ENCODE results near the gene SDHB. TPM values are rescaled to one million over a fixed set of nuclear protein-coding genes. Genes with fewer than 3 reads are reported as not detected.
"Not testable (repeated sequence)": the region's sequence is repeated elsewhere in the genome, so short reads cannot be mapped to it uniquely, and the experiment has no call there.

The SDHB gene
- total RNA-seq, 2 donors from 2014 or later: 82.9 to 137 TPM

DNA sequence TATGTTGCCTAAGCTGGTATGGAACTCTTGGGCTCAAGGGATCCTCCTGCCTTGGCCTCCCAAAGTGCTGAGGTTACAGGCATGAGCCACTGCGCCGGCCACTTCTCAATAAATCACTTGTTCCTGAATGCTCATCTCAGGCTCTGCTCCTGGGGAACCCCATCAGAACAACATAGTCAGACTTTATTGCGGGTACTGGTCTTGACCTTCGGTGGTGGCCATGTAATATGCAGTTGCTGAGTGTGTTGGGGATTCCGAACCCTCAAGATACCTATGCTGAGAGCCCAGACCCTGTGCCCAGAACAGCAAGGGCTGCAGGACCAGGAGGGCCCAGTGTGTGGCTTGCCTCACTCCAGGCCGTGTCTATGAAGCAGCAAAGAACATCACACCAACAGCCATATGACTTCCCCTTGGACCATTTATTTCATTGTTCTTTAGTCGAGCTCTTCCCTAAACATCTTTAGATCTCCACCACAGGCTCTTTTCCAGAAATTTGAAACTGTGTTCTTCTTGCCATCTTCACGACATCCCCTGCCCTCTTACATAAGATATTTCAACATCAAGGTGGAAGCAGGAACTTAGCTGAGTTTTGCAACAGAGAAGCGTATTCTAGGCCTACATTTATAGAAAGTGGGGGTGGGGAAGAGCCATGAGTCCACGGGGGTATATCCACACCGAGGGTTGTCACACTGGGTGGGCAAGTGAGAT lies 12.7 kb upstream of the SDHB start:
- Mint-ChIP-seq H3K36me3 (ENCODE audit: low read depth) (no peaks in the 10 kb centered on the region), H3K9me3 (no peaks in the 10 kb centered on the region), H3K27ac (no peak overlapping the region), H3K27me3 (peaks cover 4% of the 10 kb centered on the region), H3K4me1 (no peaks in the 10 kb centered on the region), H3K4me3 (no peak overlapping the region)
- ATAC-seq (replicated peaks): no peak

DNA sequence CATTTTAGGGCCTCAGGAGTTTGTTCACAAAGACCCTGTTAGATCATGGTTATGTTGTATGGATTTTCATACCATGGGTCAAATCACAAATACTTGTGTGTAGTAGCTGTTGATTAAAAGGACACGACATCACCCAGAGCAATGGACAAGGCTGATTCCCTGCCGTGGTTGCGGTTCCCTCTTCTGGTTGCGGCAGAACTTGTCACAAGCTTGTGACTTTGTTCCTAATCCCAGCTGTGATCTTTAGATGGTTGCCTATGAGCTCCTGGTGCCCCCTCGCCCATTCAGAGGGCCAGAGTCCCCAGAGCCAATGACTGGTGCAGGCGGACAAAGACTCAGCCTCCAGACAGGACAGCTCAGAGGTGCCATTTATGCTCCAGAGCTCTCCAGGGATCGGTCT lies 11.8 kb upstream of the SDHB start:
- no peaks in the 10 kb centered on the region for H3K36me3 Mint-ChIP-seq (ENCODE audit: low read depth)
- no peak for ATAC-seq (replicated peaks)
- no peak overlapping the region for H3K4me3 Mint-ChIP-seq
- H3K27ac Mint-ChIP-seq: no peak overlapping the region
- peaks cover 4% of the 10 kb centered on the region for H3K27me3 Mint-ChIP-seq
- H3K9me3 Mint-ChIP-seq: no peaks in the 10 kb centered on the region
- no peaks in the 10 kb centered on the region for H3K4me1 Mint-ChIP-seq

DNA sequence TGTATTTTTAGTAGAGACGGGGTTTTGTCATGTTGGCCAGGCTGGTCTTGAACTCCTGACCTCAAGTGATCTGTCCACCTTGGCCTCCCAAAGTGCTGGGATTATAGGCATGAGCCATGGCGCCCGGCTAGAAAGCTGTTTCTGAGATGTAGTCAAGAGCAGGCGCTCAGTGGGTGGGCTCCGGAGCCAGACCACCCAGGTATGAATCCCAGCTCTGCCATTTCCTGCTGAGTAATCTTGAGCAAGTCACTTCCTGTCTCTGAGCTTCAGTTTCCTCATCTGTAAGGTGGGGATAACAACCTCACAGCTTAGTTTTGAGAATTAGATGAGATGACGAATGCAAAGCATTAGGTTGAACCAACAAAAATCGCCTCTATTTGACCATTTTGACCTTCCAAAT lies 8.9 kb upstream of the SDHB start:
- not testable (repeated sequence) for H3K9me3 Mint-ChIP-seq; H3K36me3 Mint-ChIP-seq (ENCODE audit: low read depth); H3K4me3 Mint-ChIP-seq; ATAC-seq (replicated peaks); H3K27me3 Mint-ChIP-seq; H3K4me1 Mint-ChIP-seq
- H3K27ac Mint-ChIP-seq: peak overlapping the region; percentile 50

DNA sequence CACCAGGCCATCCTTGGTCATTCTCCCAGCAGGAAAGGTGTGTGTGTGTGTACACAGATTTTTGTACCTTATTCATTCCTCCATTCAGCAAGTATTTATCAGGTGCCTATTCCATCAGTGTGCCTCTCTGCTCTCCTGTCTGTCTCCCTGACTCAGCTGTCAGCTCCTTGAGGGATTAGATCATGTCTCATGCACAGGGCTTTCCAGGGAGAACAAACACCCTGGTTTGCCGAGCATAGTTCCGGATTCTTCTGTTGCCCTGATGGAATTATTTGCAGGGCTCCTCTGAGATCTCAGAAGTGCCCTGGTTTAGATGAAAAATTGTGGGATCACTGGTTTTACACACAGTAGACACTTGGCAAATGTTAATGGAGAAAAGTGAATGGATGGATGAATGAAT lies 8.1 kb upstream of the SDHB start:
- Mint-ChIP-seq H3K4me1 (no peaks in the 10 kb centered on the region), H3K4me3 (no peak overlapping the region), H3K27ac (no peak overlapping the region), H3K9me3 (no peaks in the 10 kb centered on the region), H3K27me3 (no peaks in the 10 kb centered on the region), H3K36me3 (ENCODE audit: low read depth) (no peaks in the 10 kb centered on the region)
- ATAC-seq (replicated peaks): no peak

GRCh38 chr1:17061486-17061885 lies 7.7 kb upstream of the SDHB start:
- no peaks in the 10 kb centered on the region for H3K36me3 Mint-ChIP-seq (ENCODE audit: low read depth)
- no peaks in the 10 kb centered on the region for H3K27me3 Mint-ChIP-seq
- no peak overlapping the region for H3K4me3 Mint-ChIP-seq
- H3K27ac Mint-ChIP-seq: no peak overlapping the region
- no peaks in the 10 kb centered on the region for H3K4me1 Mint-ChIP-seq
- ATAC-seq (replicated peaks): no peak
- H3K9me3 Mint-ChIP-seq: no peaks in the 10 kb centered on the region

GRCh38 chr1:17060306-17060749 lies 6.5 kb upstream of the SDHB start:
- no peaks in the 10 kb centered on the region for H3K4me1 Mint-ChIP-seq
- H3K4me3 Mint-ChIP-seq: no peak overlapping the region
- no peaks in the 10 kb centered on the region for H3K27me3 Mint-ChIP-seq
- H3K27ac Mint-ChIP-seq: no peak overlapping the region
- no peaks in the 10 kb centered on the region for H3K36me3 Mint-ChIP-seq (ENCODE audit: low read depth)
- no peak for ATAC-seq (replicated peaks)
- H3K9me3 Mint-ChIP-seq: no peaks in the 10 kb centered on the region

- Mint-ChIP-seq H3K4me3 (no peak overlapping the region), H3K4me1 (no peaks in the 10 kb centered on the region), H3K9me3 (no peaks in the 10 kb centered on the region), H3K36me3 (ENCODE audit: low read depth) (no peaks in the 10 kb centered on the region), H3K27ac (no peak overlapping the region), H3K27me3 (no peaks in the 10 kb centered on the region)
- ATAC-seq (replicated peaks): peak; percentile 79
Observed at GRCh38 chr1:17059391-17060305, 5.8 kb upstream of the SDHB start.

DNA sequence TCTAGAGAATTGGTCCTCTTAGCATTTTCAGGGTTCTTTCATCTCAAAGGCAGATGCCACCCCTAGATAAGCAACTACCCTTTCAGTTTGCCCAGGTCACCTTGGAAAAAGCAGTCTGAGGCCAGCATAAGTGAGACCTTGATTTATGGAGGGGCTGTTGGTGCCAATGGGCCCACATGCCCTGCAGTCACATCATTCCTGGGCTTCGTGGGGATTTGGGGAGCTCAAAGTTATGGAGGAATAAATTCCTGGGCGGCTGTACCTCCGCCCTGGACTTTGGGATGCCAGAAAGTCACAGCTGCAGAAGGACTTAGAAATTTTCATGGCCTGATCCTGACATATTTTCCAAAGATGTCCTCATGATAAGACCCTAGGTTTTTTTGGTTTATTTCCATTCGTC lies 2.7 kb upstream of the SDHB start:
- Mint-ChIP-seq H3K36me3 (ENCODE audit: low read depth) (peaks cover 16% of the 10 kb centered on the region), H3K9me3 (no peaks in the 10 kb centered on the region), H3K27me3 (no peaks in the 10 kb centered on the region), H3K4me3 (no peak overlapping the region), H3K4me1 (peaks cover 5% of the 10 kb centered on the region), H3K27ac (no peak overlapping the region)
- ATAC-seq (replicated peaks): no peak

- H3K9me3 Mint-ChIP-seq: no peaks in the 10 kb centered on the region
- no peaks in the 10 kb centered on the region for H3K27me3 Mint-ChIP-seq
- peaks cover 24% of the 10 kb centered on the region for H3K36me3 Mint-ChIP-seq (ENCODE audit: low read depth)
- H3K4me3 Mint-ChIP-seq: peak overlapping the region; percentile 97
- no peak for ATAC-seq (replicated peaks)
- H3K27ac Mint-ChIP-seq: no peak overlapping the region
- H3K4me1 Mint-ChIP-seq: peaks cover 11% of the 10 kb centered on the region
Observed at GRCh38 chr1:17055801-17056200, 2.0 kb upstream of the SDHB start.

GRCh38 chr1:17053086-17053684 lies 647 bp downstream of the SDHB start:
- Mint-ChIP-seq H3K27ac (peak overlapping the region; percentile 95), H3K9me3 (no peaks in the 10 kb centered on the region), H3K27me3 (no peaks in the 10 kb centered on the region), H3K36me3 (ENCODE audit: low read depth) (peaks cover 35% of the 10 kb centered on the region), H3K4me1 (peaks cover 11% of the 10 kb centered on the region), H3K4me3 (peak overlapping the region; percentile 97)
- no peak for ATAC-seq (replicated peaks)

DNA sequence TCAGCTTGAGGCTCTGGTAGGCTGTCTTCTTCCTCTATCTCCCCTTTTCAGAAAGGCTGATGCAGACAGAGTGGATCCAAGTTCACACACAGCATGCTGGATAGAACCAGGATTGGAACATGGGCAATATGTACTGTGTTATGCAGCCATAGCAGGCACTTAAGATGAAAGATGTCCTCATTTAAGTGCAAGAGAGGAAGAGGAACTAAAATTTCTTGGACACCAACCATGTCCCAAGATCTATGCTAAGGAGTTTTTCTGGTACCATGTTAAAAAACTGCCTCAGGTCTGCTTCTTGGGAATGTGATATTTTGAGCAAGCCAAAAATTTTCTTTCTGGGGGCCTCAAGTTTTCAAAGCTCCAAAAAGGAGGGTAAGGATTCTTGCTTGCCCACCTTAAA lies 1.2 kb downstream of the SDHB start:
- Mint-ChIP-seq H3K27ac (no peak overlapping the region), H3K9me3 (no peaks in the 10 kb centered on the region)

DNA sequence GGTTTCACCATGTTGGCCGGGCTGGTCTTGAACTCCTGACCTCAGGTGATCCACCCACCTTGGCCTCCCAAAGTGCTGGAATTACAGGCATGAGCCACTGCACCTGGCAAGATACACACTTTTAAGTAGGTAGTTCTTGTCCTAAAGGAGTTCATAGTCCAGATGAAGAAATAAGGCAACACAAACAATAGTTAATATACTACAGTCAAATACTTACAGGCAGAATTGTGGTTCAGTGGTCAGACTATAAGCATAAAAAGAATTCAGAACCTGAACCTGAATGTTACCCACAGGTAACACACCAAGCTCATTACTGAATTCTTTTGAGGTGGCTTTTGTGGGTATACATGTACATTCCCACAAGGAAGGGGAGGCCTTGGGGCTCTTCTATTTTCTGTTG lies 1.8 kb downstream of the SDHB start:
- Mint-ChIP-seq H3K36me3 (ENCODE audit: low read depth) (peaks cover 35% of the 10 kb centered on the region), H3K4me3 (peak overlapping the region; percentile 97), H3K27me3 (no peaks in the 10 kb centered on the region), H3K9me3 (no peaks in the 10 kb centered on the region), H3K4me1 (peaks cover 11% of the 10 kb centered on the region), H3K27ac (no peak overlapping the region)
- no peak for ATAC-seq (replicated peaks)

More for the DNA sequence above, 1.2 kb downstream of the SDHB start:
- ATAC-seq (replicated peaks): no peak
- Mint-ChIP-seq H3K4me3 (peak overlapping the region; percentile 97), H3K27me3 (no peaks in the 10 kb centered on the region), H3K4me1 (peaks cover 11% of the 10 kb centered on the region), H3K36me3 (ENCODE audit: low read depth) (peaks cover 35% of the 10 kb centered on the region)

DNA sequence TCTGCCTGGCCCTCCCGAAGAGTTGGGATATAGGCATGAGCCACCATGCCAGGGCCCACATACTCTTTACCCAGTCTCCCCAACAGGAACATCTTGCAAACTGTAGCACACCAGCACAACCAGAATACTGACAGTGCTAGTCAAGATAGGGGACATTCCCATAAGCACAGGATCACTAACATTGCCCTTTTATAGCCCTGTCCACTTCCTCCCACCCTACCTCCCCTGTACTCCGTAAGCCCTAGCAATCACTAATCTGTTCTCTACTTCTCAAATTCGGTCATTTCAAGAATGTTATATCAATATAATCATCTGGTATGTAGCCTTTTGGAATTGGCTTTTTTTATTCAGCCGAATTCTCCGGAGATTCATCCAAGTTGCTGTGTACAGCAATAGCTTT lies 5.9 kb downstream of the SDHB start:
- Mint-ChIP-seq H3K36me3 (ENCODE audit: low read depth) (peaks cover 61% of the 10 kb centered on the region), H3K4me1 (peaks cover 16% of the 10 kb centered on the region), H3K27ac (no peak overlapping the region)

DNA sequence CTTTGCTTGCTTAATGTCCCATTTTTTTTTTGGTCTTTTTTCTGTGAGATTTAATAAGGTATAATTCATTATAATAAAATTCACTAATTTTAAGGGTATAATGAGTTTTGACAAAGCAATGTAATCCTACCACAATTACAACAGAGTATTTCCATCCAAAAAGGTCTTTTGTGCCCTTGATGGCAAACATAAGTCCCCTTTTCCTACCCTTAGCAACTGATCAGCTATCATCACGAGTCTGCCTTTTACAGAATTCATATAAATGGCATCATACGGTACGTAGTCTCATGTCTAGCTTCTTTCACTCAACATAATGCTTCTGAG lies 7.5 kb downstream of the SDHB start:
- Mint-ChIP-seq H3K27me3 (no peaks in the 10 kb centered on the region), H3K4me1 (peaks cover 9% of the 10 kb centered on the region), H3K27ac (no peak overlapping the region), H3K36me3 (ENCODE audit: low read depth) (peaks cover 66% of the 10 kb centered on the region), H3K4me3 (no peak overlapping the region), H3K9me3 (no peaks in the 10 kb centered on the region)
- ATAC-seq (replicated peaks): no peak

More for the DNA sequence above, 5.9 kb downstream of the SDHB start:
- Mint-ChIP-seq H3K9me3 (no peaks in the 10 kb centered on the region), H3K4me3 (no peak overlapping the region), H3K27me3 (no peaks in the 10 kb centered on the region)
- ATAC-seq (replicated peaks): no peak
